OCI-LY3 (cell line): ENCODE results near the gene IL17RD.

Experiments
- H2AFZ ChIP-seq: fragments of 200-600, 300-600 bp; shearing (Covaris generic); 2 replicates; pipeline ENCODE4 v1.6.0; 2014; ENCODE audit warnings: antibody characterized with exemption, low read depth, low read length
- H3K27ac ChIP-seq: fragments of 200-600, 300-600 bp; sonication (generic); 2 replicates; pipeline ENCODE4 v1.5.1; 2014; ENCODE audit warnings: mild to moderate bottlenecking, low read length, moderate library complexity, mixed read lengths
- H3K27me3 ChIP-seq: fragments of 200-600, 300-600 bp; sonication (generic); 2 replicates; pipeline ENCODE4 v1.6.1; 2014; ENCODE audit warnings: low read depth, low read length, mixed read lengths
- H3K36me3 ChIP-seq: fragments of 200-600, 300-600 bp; sonication (generic); replicated peaks from 2 replicates; pipeline ENCODE3; 2014; ENCODE audit warnings: low read depth, low read length, mixed read lengths
- H3K4me1 ChIP-seq: fragments of 300-600, 200-600 bp; sonication (generic); 2 replicates; pipeline ENCODE4 v1.6.1; 2014; ENCODE audit warnings: low read length, mixed read lengths
- H3K4me2 ChIP-seq: fragments of 200-600, 300-600 bp; sonication (generic); 2 replicates; pipeline ENCODE4 v1.6.1; 2014; ENCODE audit warnings: low read length, mixed read lengths
- H3K4me3 ChIP-seq: fragments of 300-600, 200-600 bp; sonication (generic); 2 replicates; pipeline ENCODE4 v1.5.1; 2014; ENCODE audit warnings: antibody characterized with exemption, mild to moderate bottlenecking, low read length, moderate library complexity
- H3K79me2 ChIP-seq: fragments of 300-600, 200-600 bp; shearing (Covaris generic); 2 replicates; pipeline ENCODE4 v1.6.1; 2014; ENCODE audit warnings: mild to moderate bottlenecking, low read length, mixed read lengths
- H3K9ac ChIP-seq: fragments of 300-600, 200-600 bp; shearing (Covaris generic); 2 replicates; pipeline ENCODE4 v1.6.0; 2014; ENCODE audit warnings: mild to moderate bottlenecking, low read length, moderate library complexity
- H3K9me3 ChIP-seq: fragments of 200-600, 300-600 bp; shearing (Covaris generic); 2 replicates; pipeline ENCODE4 v1.6.1; 2014; ENCODE audit warnings: low read length, mixed read lengths; ENCODE audit not compliant: insufficient read depth
- H4K20me1 ChIP-seq: fragments of 200-600, 300-600 bp; sonication (generic); 2 replicates; pipeline ENCODE4 v1.6.1; 2016; ENCODE audit warnings: low read length, mixed read lengths; ENCODE audit not compliant: insufficient read depth
- CTCF ChIP-seq: fragments of 200-600, 300-600 bp; sonication (generic); IDR thresholded peaks from 2 replicates; pipeline ENCODE4 v1.5.1; 2014; ENCODE audit warnings: antibody characterized with exemption, low read length, low read depth
- EZH2phosphoT487 ChIP-seq: fragments of 200-600 bp; shearing (Covaris generic); IDR thresholded peaks from 2 replicates; pipeline ENCODE4 v1.6.1; 2018; ENCODE audit warnings: antibody characterized with exemption, mixed run types, low read depth

IL17RD gene

GRCh38 chr3:57063032-57063431 is 102.1 kb downstream of the IL17RD start:
- H3K9ac ChIP-seq = no peak overlapping the region
- H3K4me1 ChIP-seq = peaks cover 25% of the 10 kb centered on the region
- no peak overlapping the region for H3K4me2 ChIP-seq
- H4K20me1 ChIP-seq = no peaks in the 10 kb centered on the region
- no peak overlapping the region for H3K27ac ChIP-seq
- no peak overlapping the region for H2AFZ ChIP-seq
- H3K4me3 ChIP-seq = no peak overlapping the region
- H3K36me3 ChIP-seq = peaks cover 2% of the 10 kb centered on the region
- no peak for TF ChIP-seq CTCF
- TF ChIP-seq EZH2phosphoT487 = no peak
- H3K79me2 ChIP-seq = no peaks in the 10 kb centered on the region
- no peaks in the 10 kb centered on the region for H3K9me3 ChIP-seq
- no peaks in the 10 kb centered on the region for H3K27me3 ChIP-seq

- Histone ChIP-seq H3K4me1 (peaks cover 18% of the 10 kb centered on the region), H3K79me2 (no peaks in the 10 kb centered on the region), H3K36me3 (peaks cover 2% of the 10 kb centered on the region), H3K27me3 (no peaks in the 10 kb centered on the region), H3K9ac (no peak overlapping the region), H3K9me3 (no peaks in the 10 kb centered on the region), H3K4me2 (no peak overlapping the region), H3K4me3 (no peak overlapping the region), H4K20me1 (no peaks in the 10 kb centered on the region), H2AFZ (no peak overlapping the region), H3K27ac (no peak overlapping the region)
- TF ChIP-seq CTCF (no peak), EZH2phosphoT487 (no peak)
Measured at GRCh38 chr3:57062101-57062631, 103.0 kb downstream of the IL17RD start.

GRCh38 chr3:57061556-57061955 is 103.6 kb downstream of the IL17RD start:
- H3K4me1 ChIP-seq = peaks cover 18% of the 10 kb centered on the region
- H3K9me3 ChIP-seq = no peaks in the 10 kb centered on the region
- no peak overlapping the region for H2AFZ ChIP-seq
- TF ChIP-seq EZH2phosphoT487 (no peak), CTCF (no peak)
- peaks cover 2% of the 10 kb centered on the region for H3K36me3 ChIP-seq
- no peaks in the 10 kb centered on the region for H4K20me1 ChIP-seq
- H3K79me2 ChIP-seq = no peaks in the 10 kb centered on the region
- H3K9ac ChIP-seq = no peak overlapping the region
- no peak overlapping the region for H3K4me2 ChIP-seq
- H3K27me3 ChIP-seq = no peaks in the 10 kb centered on the region
- no peak overlapping the region for H3K27ac ChIP-seq
- H3K4me3 ChIP-seq = no peak overlapping the region

GRCh38 chr3:57060089-57060821 is 104.9 kb downstream of the IL17RD start, which contains the start of gene SPATA12:
Gene SPATA12 (plus strand): TSS chr3:57060664. CDS start chr3:57073695, 13,031 bp downstream.
- peaks cover 2% of the 10 kb centered on the region for H3K36me3 ChIP-seq
- H4K20me1 ChIP-seq = no peaks in the 10 kb centered on the region
- no peak within 1 kb of the TSS for H3K4me3 ChIP-seq
- H3K27me3 ChIP-seq = no peaks in the 10 kb centered on the region
- H3K9ac ChIP-seq = no peak within 1 kb of the TSS
- peaks cover 18% of the 10 kb centered on the region for H3K4me1 ChIP-seq
- TF ChIP-seq EZH2phosphoT487 = no peak
- no peak for TF ChIP-seq CTCF
- no peak within 1 kb of the TSS for H2AFZ ChIP-seq
- H3K9me3 ChIP-seq = no peaks in the 10 kb centered on the region
- H3K79me2 ChIP-seq = no peaks in the 10 kb centered on the region
- H3K27ac ChIP-seq = no peak within 1 kb of the TSS
- H3K4me2 ChIP-seq = no peak within 1 kb of the TSS
